ENCODE data around the gene BLTP3A. TPM values are rescaled to one million over a fixed set of nuclear protein-coding genes. Genes with fewer than 3 reads are reported as not detected.
"Not testable (repeated sequence)": the region's sequence is repeated elsewhere in the genome, so short reads cannot be mapped to it uniquely, and the experiment has no call there.

The BLTP3A gene
- polyA plus RNA-seq, 1 donor from 2014 or later = 11.2 TPM

- no peaks in the 10 kb centered on the region for H3F3A ChIP-seq (ENCODE audit: insufficient read depth, low read length, poor library complexity, severe bottlenecking)
- TF ChIP-seq RAD21 (conservative IDR thresholded peaks at IDR 0.05) (no peak), REST (IDR thresholded peaks at IDR 0.05; ENCODE audit: borderline replicate concordance) (no peak), EZH2 (IDR thresholded peaks at IDR 0.05; ENCODE audit: borderline replicate concordance, insufficient read depth, low read length, poor library complexity, severe bottlenecking) (no peak), TAF1 (IDR thresholded peaks at IDR 0.05; ENCODE audit: low read depth) (no peak), CTCF (IDR thresholded peaks at IDR 0.05; ENCODE audit: poor library complexity, severe bottlenecking) (no peak), SMC3 (conservative IDR thresholded peaks at IDR 0.05; ENCODE audit: poor library complexity) (no peak), MXI1 (conservative IDR thresholded peaks at IDR 0.05; ENCODE audit: poor library complexity, severe bottlenecking) (no peak), EP300 (conservative IDR thresholded peaks at IDR 0.05; ENCODE audit: poor library complexity, severe bottlenecking) (no peak), POLR2AphosphoS5 (IDR thresholded peaks at IDR 0.05) (no peak)
- H3K36me3 ChIP-seq (ENCODE audit: insufficient read depth, low read length) = no peaks in the 10 kb centered on the region
- no peaks in the 10 kb centered on the region for H3K9me3 ChIP-seq (ENCODE audit: low read length)
- H2AFZ ChIP-seq (ENCODE audit: low read depth, low read length) = no peak overlapping the region
- H3K27ac ChIP-seq (ENCODE audit: low read length) = no peak overlapping the region
- H3K9ac ChIP-seq (ENCODE audit: low read length) = no peak overlapping the region
- no peak overlapping the region for H3K4me3 ChIP-seq (ENCODE audit: low read length)
- no peaks in the 10 kb centered on the region for H3K27me3 ChIP-seq (ENCODE audit: insufficient read depth, low read depth, low read length)
- H3K79me2 ChIP-seq (replicated peaks; ENCODE audit: insufficient read depth, low read length) = no peaks in the 10 kb centered on the region
- H3K4me2 ChIP-seq (ENCODE audit: low read length) = no peak overlapping the region
- no peaks in the 10 kb centered on the region for H3K9me2 ChIP-seq (ENCODE audit: insufficient read depth, low read length)
- no peaks in the 10 kb centered on the region for H4K20me1 ChIP-seq (ENCODE audit: insufficient read depth)
Measured at GRCh38 chr6:34743625-34744293, 48.1 kb upstream of the BLTP3A start.

- H3K9me3 ChIP-seq (ENCODE audit: low read length); H3K9ac ChIP-seq (ENCODE audit: low read length); H3K27ac ChIP-seq (ENCODE audit: low read length); H2AFZ ChIP-seq (ENCODE audit: low read depth, low read length); H3F3A ChIP-seq (ENCODE audit: insufficient read depth, low read length, poor library complexity, severe bottlenecking); H4K20me1 ChIP-seq (ENCODE audit: insufficient read depth); H3K4me2 ChIP-seq (ENCODE audit: low read length); H3K79me2 ChIP-seq (replicated peaks; ENCODE audit: insufficient read depth, low read length); H3K27me3 ChIP-seq (ENCODE audit: insufficient read depth, low read depth, low read length); H3K4me3 ChIP-seq (ENCODE audit: low read length); H3K9me2 ChIP-seq (ENCODE audit: insufficient read depth, low read length); H3K36me3 ChIP-seq (ENCODE audit: insufficient read depth, low read length): not testable (repeated sequence)
Measured at GRCh38 chr6:34744294-34744647, 47.6 kb upstream of the BLTP3A start.
